Ovary (tissue), 3 donors: ENCODE results near the gene RSRP1.

Experiments
- CTCF ChIP-seq, 3 donors: fragments of 450-650 bp in 2 of 3; fragments of 200-600 bp in 1 of 3; IDR thresholded peaks; one replicate each; pipeline versions ENCODE4 v1.5.1 to v1.8.0; 2016 to 2022; ENCODE audit warnings: antibody characterized with exemption in 3 of 3, mild to moderate bottlenecking in 1 of 3
- POLR2A ChIP-seq: fragments of 450-650 bp; IDR thresholded peaks from one replicate; pipeline ENCODE4 v1.6.1; 2017; ENCODE audit warnings: antibody characterized with exemption, mild to moderate bottlenecking, moderate library complexity
- donor health status: DM: no; HTN: no; CAD: no.

DNA sequence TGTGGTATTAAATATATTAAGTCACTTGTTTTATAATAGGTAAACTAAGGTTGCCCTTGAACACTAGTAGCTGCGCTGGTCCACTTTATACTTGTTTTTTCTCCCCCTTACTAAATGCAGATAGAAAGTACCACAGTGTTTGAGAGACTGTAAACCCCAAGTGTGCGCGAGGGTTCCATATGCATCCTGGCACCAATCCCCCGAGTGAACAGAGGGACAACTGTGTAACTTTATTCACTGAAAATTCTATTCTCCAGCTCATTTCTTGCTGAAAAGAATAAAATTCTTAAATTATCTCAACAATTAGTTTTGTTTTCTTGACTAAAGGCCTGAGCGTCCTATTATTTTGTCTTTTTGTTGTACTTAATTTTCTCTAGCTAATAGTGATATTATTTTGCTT, 1.9 kb downstream of the RSRP1 start:
- no peak for TF ChIP-seq CTCF (IDR thresholded peaks at IDR 0.05)
- TF ChIP-seq POLR2A = no peak
